NT2/D1 (cell line): Measurements from ENCODE around the gene MAD2L1.

Experiments
- SUZ12 ChIP-seq: IDR thresholded peaks from 2 replicates; pipeline ENCODE4 v1.6.1; 2011; ENCODE audit not compliant: insufficient read length, insufficient read depth; ENCODE audit errors: extremely low read depth
- YY1 ChIP-seq: IDR thresholded peaks from 2 replicates; pipeline ENCODE4 v1.6.1; 2011; ENCODE audit not compliant: insufficient read length, insufficient read depth
- ZNF274 ChIP-seq: IDR thresholded peaks from 2 replicates; pipeline ENCODE4 v1.6.1; 2011; ENCODE audit warnings: mild to moderate bottlenecking, low read depth, low read length

DNA sequence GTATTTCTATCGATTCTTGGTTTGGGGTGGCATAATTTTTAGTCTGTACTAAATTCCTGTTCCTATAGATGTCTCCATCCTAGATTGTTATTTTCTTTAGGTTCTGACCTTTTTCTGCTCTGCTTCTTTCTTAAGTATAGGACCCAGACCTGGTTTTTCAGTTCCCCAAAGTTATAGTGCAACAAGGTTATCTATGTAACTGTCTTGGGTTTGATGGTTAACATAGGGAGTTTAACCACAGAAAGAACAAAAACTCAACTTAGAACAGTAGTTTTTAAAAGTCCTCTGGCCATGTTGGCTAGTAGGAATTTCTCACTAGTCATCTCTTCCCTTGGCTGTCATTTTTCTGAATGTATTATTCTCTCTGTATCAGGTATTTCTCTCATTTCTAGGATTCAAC is 38.8 kb upstream of the MAD2L1 start:
- no peak for TF ChIP-seq YY1
- TF ChIP-seq ZNF274 = no peak
- TF ChIP-seq SUZ12 = no peak
